Sigmoid colon (tissue), 7 donors: ENCODE data around the gene MCF2L. TPM values are rescaled to one million over a fixed set of nuclear protein-coding genes. Genes with fewer than 3 reads are reported as not detected.

Source experiments
- DNase-seq: peaks from one replicate; pipeline ENCODE4 v3.0.0-alpha.2; 2019
- H3K27ac ChIP-seq, 4 donors: fragments of 200-600 bp; sonication (generic); one replicate each; pipeline ENCODE4 v1.5.1; 2016 to 2019; ENCODE audit warnings: mild to moderate bottlenecking in 1 of 4
- H3K27me3 ChIP-seq, 3 donors: fragments of 200-600 bp; sonication (generic); one replicate each; pipeline ENCODE4 v1.5.1; 2019; ENCODE audit warnings: mild to moderate bottlenecking in 1 of 3
- H3K36me3 ChIP-seq, 4 donors: fragments of 200-600 bp; sonication (generic); one replicate each; pipeline ENCODE4 v1.5.1; 2016 to 2019
- H3K4me1 ChIP-seq, 4 donors: fragments of 200-600 bp; sonication (generic); one replicate each; pipeline ENCODE4 v1.5.1; 2017 to 2019
- H3K4me3 ChIP-seq, 4 donors: fragments of 200-600 bp; sonication (generic); one replicate each; pipeline ENCODE4 v1.5.1; 2017 to 2019; ENCODE audit warnings: mild to moderate bottlenecking in 2 of 4, moderate library complexity in 1 of 4
- H3K9me3 ChIP-seq, 4 donors: fragments of 200-600 bp in 3 of 4; sonication (generic) in 3 of 4; one replicate each; pipeline versions ENCODE4 v1.5.1 to v1.6.1; 2013 to 2019
- EP300 ChIP-seq, 4 donors: sonication (generic); formaldehyde crosslinking; IDR thresholded peaks; one replicate each; pipeline ENCODE4 v1.6.1; 2017; ENCODE audit warnings: antibody characterized with exemption in 4 of 4
- POLR2A ChIP-seq, 2 donors: fragments of 450-650 bp; IDR thresholded peaks; one replicate each; pipeline ENCODE4 v1.6.1; 2016; ENCODE audit warnings: antibody characterized with exemption in 2 of 2, mild to moderate bottlenecking in 2 of 2, moderate library complexity in 2 of 2
- POLR2AphosphoS5 ChIP-seq, 4 donors: sonication (generic); formaldehyde crosslinking; IDR thresholded peaks; one replicate each; pipeline ENCODE4 v1.6.1; 2017; ENCODE audit warnings: antibody characterized with exemption in 4 of 4
- WGBS, 2 donors: extraction: QIAGEN DNeasy Blood & Tissue Kit; methylation state at CpG; one replicate each; pipeline ENCODE4 v1.1.7; 2013; 5-methylcytosine and 5-hydroxymethylcytosine counted together
- intact Hi-C: fragments of 100-400 bp; cut with DNase I; formaldehyde crosslinking; loops from one replicate; pipeline ENCODE4 v1.15.1; 2023
- polyA plus RNA-seq, 3 donors: library from polyadenylated mRNA; stranded (reverse); fragments of 200-250 nt; gene quantifications; one replicate each; pipeline ENCODE4 v1.2.3, GENCODE V29; 2013
- total RNA-seq, 4 donors: library from RNA; depleted of rRNA; stranded (reverse); fragments of >200 nt; gene quantifications; one replicate each; pipeline ENCODE4 v1.1.0, GENCODE V29; 2016
- TF ChIP-seq, protein P1 (sequence below), 4 experiments: fragments of 450-650 bp in 3 of 4; fragments of 200-600 bp in 1 of 4; IDR thresholded peaks; one replicate each; pipeline ENCODE4 v1.5.1; 2016 to 2019; ENCODE audit warnings: antibody characterized with exemption in 4 of 4, mild to moderate bottlenecking in 3 of 4, moderate library complexity in 2 of 4
- donor health status: healthy with polysubstance abuse.
- donor health status: Bipolar disorder and iron deficiency.
- donor health status: healthy.

The MCF2L gene
- total and polyA plus RNA-seq, 7 donors: 7.5 to 59.9 (median 20.2) TPM

DNA sequence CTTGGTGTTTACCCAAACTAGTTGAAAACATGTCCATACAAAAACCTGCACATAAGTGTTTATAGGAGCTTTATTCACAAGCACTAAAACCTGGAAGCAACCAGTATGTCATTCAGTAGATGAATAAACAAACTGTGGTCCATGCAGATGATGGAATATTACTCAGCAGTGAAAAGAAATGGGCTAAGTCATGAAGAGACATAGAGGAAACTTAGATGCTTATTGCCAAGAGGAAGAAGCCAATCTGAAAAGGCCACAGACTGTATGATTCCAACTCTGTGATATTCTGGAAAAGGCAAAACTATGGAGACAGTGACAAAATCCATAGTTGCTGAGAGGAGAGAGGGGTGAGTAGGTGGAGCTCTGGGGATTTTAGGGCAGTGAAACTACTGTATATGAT, 38.8 kb upstream of the MCF2L start:
- no peak for DNase-seq
- TF ChIP-seq POLR2A (IDR thresholded peaks at IDR 0.05) (no peak), EP300 (IDR thresholded peaks at IDR 0.05) (no peak), POLR2AphosphoS5 (IDR thresholded peaks at IDR 0.05) (no peak)
- TF ChIP-seq, protein P1, sequence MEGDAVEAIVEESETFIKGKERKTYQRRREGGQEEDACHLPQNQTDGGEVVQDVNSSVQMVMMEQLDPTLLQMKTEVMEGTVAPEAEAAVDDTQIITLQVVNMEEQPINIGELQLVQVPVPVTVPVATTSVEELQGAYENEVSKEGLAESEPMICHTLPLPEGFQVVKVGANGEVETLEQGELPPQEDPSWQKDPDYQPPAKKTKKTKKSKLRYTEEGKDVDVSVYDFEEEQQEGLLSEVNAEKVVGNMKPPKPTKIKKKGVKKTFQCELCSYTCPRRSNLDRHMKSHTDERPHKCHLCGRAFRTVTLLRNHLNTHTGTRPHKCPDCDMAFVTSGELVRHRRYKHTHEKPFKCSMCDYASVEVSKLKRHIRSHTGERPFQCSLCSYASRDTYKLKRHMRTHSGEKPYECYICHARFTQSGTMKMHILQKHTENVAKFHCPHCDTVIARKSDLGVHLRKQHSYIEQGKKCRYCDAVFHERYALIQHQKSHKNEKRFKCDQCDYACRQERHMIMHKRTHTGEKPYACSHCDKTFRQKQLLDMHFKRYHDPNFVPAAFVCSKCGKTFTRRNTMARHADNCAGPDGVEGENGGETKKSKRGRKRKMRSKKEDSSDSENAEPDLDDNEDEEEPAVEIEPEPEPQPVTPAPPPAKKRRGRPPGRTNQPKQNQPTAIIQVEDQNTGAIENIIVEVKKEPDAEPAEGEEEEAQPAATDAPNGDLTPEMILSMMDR (IDR thresholded peaks at IDR 0.05): no peak
- Histone ChIP-seq H3K4me3 (no peak overlapping the region), H3K4me1 (peaks cover 0 to 18% (median 5%) of the 10 kb centered on the region in 4 donors), H3K36me3 (no peaks in the 10 kb centered on the region), H3K9me3 (no peaks in the 10 kb centered on the region), H3K27me3 (peaks cover 0 to 36% (median 26%) of the 10 kb centered on the region in 3 donors), H3K27ac (no peak overlapping the region)
- intact Hi-C loops: no loop called here

DNA sequence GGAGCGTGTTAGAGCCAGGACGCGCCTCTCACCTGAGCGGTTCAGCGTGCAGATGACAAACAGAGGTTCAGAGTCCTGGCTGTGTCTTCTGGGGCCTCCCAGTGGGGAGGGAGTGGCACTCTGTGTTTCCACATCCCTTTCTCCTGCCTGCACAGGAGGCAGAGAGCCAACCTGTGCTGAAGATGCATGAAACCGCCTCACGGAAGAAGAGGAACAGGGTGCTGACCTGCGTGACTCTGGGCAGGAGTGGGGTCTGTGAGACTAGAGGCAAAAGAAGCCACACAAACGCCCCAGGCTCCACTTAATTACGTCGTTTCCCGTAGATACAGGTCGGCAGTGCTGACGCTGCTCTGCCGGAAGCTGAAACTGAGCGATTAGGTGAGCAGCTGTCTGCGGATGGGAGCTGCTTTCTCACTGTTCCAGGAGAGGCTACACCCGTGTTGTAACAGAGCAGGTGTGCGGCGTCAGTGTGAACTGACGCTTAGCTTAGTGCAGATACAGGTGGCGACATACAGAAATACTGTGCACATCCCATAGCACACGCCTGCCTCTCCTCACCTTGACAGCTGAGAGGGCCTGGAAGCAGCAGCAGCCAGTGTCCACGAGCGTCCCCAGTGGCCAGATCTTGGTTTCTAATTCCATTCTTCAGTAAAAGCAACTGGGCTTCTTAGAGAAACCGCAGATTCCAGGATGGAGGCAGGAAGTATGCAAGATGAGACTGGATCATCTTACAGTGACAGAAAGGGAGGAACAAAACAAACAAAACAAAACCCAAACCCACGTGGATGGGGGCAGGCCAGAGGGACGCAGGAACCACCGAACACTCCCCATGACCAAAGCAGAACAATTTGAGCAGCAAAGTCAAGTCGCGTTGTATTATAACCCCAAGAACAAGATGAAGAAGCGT, 37.7 kb upstream of the MCF2L start:
- peak; percentile 47 for DNase-seq
- 18 to 62% methylated on average over 32 of the region's 32 CpGs for WGBS, 2 donors
- intact Hi-C loops: no loop called here

DNA sequence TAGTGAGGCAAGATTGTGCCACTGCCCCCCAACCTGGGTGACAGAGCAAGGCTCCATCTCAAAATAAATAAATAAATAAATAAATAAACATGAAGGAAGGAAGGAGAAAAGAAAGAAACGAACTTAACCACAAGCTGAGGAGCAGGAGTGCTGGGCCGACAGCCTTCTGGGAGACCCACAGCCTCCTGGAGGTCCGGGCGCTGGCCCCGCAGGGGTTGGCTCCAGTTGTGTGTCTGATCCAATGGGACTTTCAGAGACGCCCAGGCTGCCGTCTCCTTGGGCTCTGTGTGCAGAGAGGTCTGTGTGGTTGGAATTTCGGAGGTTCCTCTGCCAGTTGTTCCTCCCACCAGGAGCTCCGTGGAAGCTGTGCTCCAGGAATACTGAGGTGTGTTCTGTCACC, 36.0 kb upstream of the MCF2L start:
- H3K27ac ChIP-seq: no peak overlapping the region
- intact Hi-C loops: no loop called here
- H3K4me1 ChIP-seq: peaks cover 0 to 18% (median 5%) of the 10 kb centered on the region in 4 donors
- H3K36me3 ChIP-seq: no peaks in the 10 kb centered on the region
- WGBS, 2 donors: 79 to 92% methylated on average over 9 of the region's 9 CpGs
- no peak overlapping the region for H3K4me3 ChIP-seq
- peak; percentile 46 for DNase-seq
- TF ChIP-seq POLR2A (IDR thresholded peaks at IDR 0.05): no peak
- TF ChIP-seq, protein P1 (IDR thresholded peaks at IDR 0.05): no peak
- no peak for TF ChIP-seq EP300 (IDR thresholded peaks at IDR 0.05)
- TF ChIP-seq POLR2AphosphoS5 (IDR thresholded peaks at IDR 0.05): no peak
- H3K27me3 ChIP-seq: peaks cover 0 to 35% (median 26%) of the 10 kb centered on the region in 3 donors
- no peaks in the 10 kb centered on the region for H3K9me3 ChIP-seq

More for the DNA sequence above, 37.7 kb upstream of the MCF2L start:
- Histone ChIP-seq H3K27ac (no peak overlapping the region), H3K4me1 (peaks cover 0 to 18% (median 5%) of the 10 kb centered on the region in 4 donors), H3K4me3 (no peak overlapping the region), H3K9me3 (no peaks in the 10 kb centered on the region), H3K36me3 (no peaks in the 10 kb centered on the region), H3K27me3 (peaks cover 0 to 36% (median 26%) of the 10 kb centered on the region in 3 donors)
- TF ChIP-seq POLR2A (IDR thresholded peaks at IDR 0.05) (no peak), EP300 (IDR thresholded peaks at IDR 0.05) (no peak), POLR2AphosphoS5 (IDR thresholded peaks at IDR 0.05) (no peak)
- TF ChIP-seq, protein P1 (IDR thresholded peaks at IDR 0.05): peak; percentile 12 to 36 (median 30)

DNA sequence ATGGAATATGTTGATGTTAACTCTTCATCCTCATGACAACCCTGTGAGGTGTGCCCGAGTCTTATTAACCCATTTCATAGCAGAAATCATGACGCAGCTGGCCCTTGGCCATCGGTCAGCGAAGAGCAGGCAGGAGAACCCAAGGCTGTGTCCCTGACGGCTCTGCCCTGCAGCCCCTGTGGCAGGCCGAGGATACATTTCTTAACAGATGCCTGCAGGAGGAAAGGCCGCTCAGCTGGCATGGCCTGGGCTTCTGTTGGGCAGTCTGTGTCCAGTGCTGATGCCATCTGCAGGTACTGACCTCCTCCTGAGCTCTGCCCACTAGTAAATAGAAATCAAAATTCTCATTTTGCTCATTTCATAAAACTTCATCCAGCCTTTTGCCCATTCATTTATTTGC, 35.4 kb upstream of the MCF2L start:
- DNase-seq: peak; percentile 41
- WGBS, 2 donors: 91 to 93% methylated on average over 7 of the region's 7 CpGs
- intact Hi-C loops: no loop called here
- Histone ChIP-seq H3K36me3 (no peaks in the 10 kb centered on the region), H3K9me3 (no peaks in the 10 kb centered on the region), H3K27ac (no peak overlapping the region), H3K27me3 (peaks cover 0 to 28% (median 26%) of the 10 kb centered on the region in 3 donors), H3K4me1 (peaks cover 0 to 18% (median 5%) of the 10 kb centered on the region in 4 donors), H3K4me3 (no peak overlapping the region)
- no peak for TF ChIP-seq POLR2AphosphoS5 (IDR thresholded peaks at IDR 0.05)
- no peak for TF ChIP-seq POLR2A (IDR thresholded peaks at IDR 0.05)
- TF ChIP-seq EP300 (IDR thresholded peaks at IDR 0.05): no peak
- TF ChIP-seq, protein P1 (IDR thresholded peaks at IDR 0.05): no peak
